VCaP (cell line): Measurements from ENCODE around the gene SNTG2.
"Not testable (repeated sequence)": the region's sequence is repeated elsewhere in the genome, so short reads cannot be mapped to it uniquely, and the experiment has no call there.

Source experiments
- H3K27ac ChIP-seq: fragments of 450-650 bp; 2 replicates; pipeline ENCODE4 v1.5.1; 2017
- CTCF ChIP-seq: fragments of 450-650 bp; conservative IDR thresholded peaks from 2 replicates; pipeline ENCODE4 v1.5.1; 2017; ENCODE audit warnings: mild to moderate bottlenecking, moderate library complexity

Gene SNTG2

GRCh38 chr2:1406434-1406833, 455.8 kb downstream of the SNTG2 start:
- no peak for TF ChIP-seq CTCF

GRCh38 chr2:1407950-1408675, 457.5 kb downstream of the SNTG2 start:
- TF ChIP-seq CTCF, result no peak
- H3K27ac ChIP-seq, result no peak overlapping the region

More at GRCh38 chr2:1406434-1406833, 455.8 kb downstream of the SNTG2 start:
- H3K27ac ChIP-seq, result no peak overlapping the region

GRCh38 chr2:1413156-1413710, 462.6 kb downstream of the SNTG2 start, which contains the start of gene TPO:
TSS of gene TPO (plus strand) at chr2:1413463. CDS start at chr2:1414409, 946 bp downstream.
- TF ChIP-seq CTCF, result no peak
- no peak within 1 kb of the TSS for H3K27ac ChIP-seq

- TF ChIP-seq CTCF, result no peak
- H3K27ac ChIP-seq, result no peak overlapping the region
Measured at GRCh38 chr2:1414121-1414520, 463.5 kb downstream of the SNTG2 start.

- not testable (repeated sequence) for H3K27ac ChIP-seq
Measured at GRCh38 chr2:1414901-1415300, 464.3 kb downstream of the SNTG2 start.

- TF ChIP-seq CTCF, result no peak
- H3K27ac ChIP-seq, result no peak overlapping the region
Measured at GRCh38 chr2:1415501-1415900, 464.9 kb downstream of the SNTG2 start.
